Measurements from ENCODE around the gene MPLKIP.

- TF ChIP-seq CTCF (IDR thresholded peaks at IDR 0.05) (no peak), POLR2A (IDR thresholded peaks at IDR 0.05) (no peak), POLR2AphosphoS5 (IDR thresholded peaks at IDR 0.05) (no peak)
Observed at GRCh38 chr7:40105879-40106473, 28.4 kb downstream of the MPLKIP start.
